IPS DF 6.9 (cell line): Measurements from ENCODE around the gene SNRPB2.

Source experiments
- DNase-seq: peaks from one replicate; pipeline ENCODE4 v3.0.0-alpha.2; 2013; ENCODE audit warnings: low read depth, low spot score
- H3K27ac ChIP-seq: one replicate; pipeline ENCODE4 v1.5.1; 2013; ENCODE audit warnings: low read length, control low read depth
- H3K27me3 ChIP-seq: 2 replicates; pipeline ENCODE4 v1.6.1; 2013; ENCODE audit warnings: mild to moderate bottlenecking, low read length; ENCODE audit not compliant: control insufficient read depth, insufficient read depth
- H3K36me3 ChIP-seq: 2 replicates; pipeline ENCODE4 v1.6.1; 2013; ENCODE audit warnings: low read length; ENCODE audit not compliant: control insufficient read depth, insufficient read depth
- H3K4me1 ChIP-seq: 2 replicates; pipeline ENCODE4 v1.6.1; 2013; ENCODE audit warnings: low read length; ENCODE audit not compliant: control insufficient read depth, insufficient read depth
- H3K4me3 ChIP-seq: 2 replicates; pipeline ENCODE4 v1.5.1; 2013; ENCODE audit warnings: mild to moderate bottlenecking, low read length
- H3K9me3 ChIP-seq: 2 replicates; pipeline ENCODE4 v1.6.1; 2013; ENCODE audit warnings: low read length, inconsistent platforms; ENCODE audit not compliant: control insufficient read depth, insufficient read depth
- WGBS: extraction: QIAGEN DNeasy Blood & Tissue Kit; methylation state at CpG from one replicate; pipeline ENCODE4 v1.1.7; 2013; ENCODE audit warnings: mixed read lengths, missing lambda C conversion rate; ENCODE audit not compliant: insufficient read length, insufficient coverage; 5-methylcytosine and 5-hydroxymethylcytosine counted together

The SNRPB2 gene

DNA sequence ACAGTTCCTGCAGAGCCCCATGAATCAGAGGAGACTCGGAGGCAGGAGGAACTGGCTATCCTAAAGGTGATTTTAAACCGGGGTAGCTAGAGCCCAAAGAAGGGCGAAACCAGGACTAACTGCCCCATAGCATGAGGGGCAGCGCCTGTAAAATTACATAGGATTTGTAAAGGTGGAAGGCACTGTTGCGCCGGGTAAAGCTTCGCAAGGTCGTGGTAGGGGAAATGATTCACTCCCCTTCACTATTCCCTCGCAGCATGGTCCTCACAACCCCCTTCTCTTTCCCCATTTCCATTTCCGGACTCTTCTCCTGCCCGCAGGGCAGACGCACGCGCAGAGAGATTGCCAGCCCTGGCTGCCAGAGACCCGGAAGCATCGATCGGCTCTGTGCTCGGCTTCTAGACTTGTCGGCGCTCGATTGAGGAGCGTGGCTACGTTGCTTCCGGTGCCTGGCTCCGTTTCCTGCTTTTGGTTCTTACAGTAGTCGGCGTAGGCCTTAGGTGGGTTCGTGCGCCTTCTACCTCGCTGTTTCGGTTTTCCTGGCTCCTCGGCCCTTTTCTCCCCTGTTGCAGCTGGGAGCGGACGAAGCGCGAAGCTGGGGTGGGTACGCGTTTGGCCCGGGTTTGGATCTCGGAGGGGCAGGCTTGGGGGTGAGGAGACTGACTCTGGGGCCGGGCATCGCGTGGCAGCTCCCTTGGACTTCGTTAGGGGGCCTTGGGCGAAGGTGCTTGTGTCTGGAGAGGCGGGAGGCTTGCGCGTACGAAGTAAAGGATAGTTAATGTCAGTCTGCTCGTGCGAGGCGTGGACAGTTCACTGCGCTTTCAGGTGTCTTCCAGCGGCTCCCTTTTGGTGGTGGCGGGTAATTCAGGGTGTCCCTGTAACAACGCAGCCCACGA, at the start of gene SNRPB2:
Gene SNRPB2 (plus strand): TSS at position 462 of the 896 bp plus-strand sequence. CDS start 1,677 bp downstream, outside the sequence.
- Histone ChIP-seq H3K9me3 (no peaks in the 10 kb centered on the region), H3K27ac (no peak within 1 kb of the TSS), H3K4me1 (no peaks in the 10 kb centered on the region; the same call in 1 of the 2 replicates), H3K4me3 (peak within 1 kb of the TSS; percentile 98), H3K36me3 (peaks cover 4% of the 10 kb centered on the region; the same call in 1 of the 2 replicates), H3K27me3 (no peaks in the 10 kb centered on the region)
- peak; percentile 83 for DNase-seq
- WGBS: no CpG with 5 or more reads among the region's 57 CpGs

DNA sequence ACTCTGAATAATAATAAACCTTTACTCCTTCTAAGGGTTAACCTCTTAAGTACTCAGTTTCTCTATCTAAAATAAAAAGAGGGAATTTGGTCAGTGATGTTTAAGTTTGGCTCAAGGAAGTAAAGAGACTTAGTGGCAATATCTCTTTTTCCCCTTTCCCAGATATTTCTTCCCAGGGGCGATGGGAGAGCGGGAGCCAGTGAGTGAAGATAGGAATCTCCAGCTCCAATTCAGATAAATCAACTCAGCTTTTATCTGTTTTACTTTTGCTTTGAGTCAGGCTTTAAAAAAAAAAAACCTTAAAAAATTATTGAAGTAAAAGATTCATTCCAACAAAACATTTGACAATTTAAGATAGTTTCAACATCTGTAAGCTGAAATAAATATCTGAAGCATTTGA, 45.4 kb upstream of the SNRPB2 start:
- Histone ChIP-seq H3K9me3 (no peaks in the 10 kb centered on the region), H3K36me3 (no peaks in the 10 kb centered on the region), H3K4me1 (no peaks in the 10 kb centered on the region), H3K4me3 (no peak overlapping the region), H3K27ac (no peak overlapping the region), H3K27me3 (no peaks in the 10 kb centered on the region)
- WGBS: no CpG with 5 or more reads among the region's 2 CpGs
- DNase-seq: no peak

DNA sequence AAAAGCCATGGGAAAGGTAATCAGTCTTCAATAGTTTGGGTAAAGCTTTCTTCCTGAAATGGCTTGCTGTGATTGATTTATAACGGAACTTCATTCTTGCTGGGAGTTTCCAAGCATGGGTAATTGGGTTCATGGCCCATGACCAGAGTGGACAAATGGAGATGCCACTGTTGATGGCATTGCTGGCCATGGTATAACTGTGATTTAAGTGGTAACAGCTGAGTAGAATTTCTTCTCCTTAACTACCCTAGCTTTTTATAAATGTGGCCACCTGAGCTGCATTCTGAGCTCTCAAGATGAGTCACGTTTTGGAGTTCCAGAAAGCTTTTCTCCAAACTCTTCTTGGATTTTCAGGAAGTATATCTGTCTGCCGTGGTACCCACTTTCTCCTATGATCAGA, 39.9 kb upstream of the SNRPB2 start:
- no peaks in the 10 kb centered on the region for H3K27me3 ChIP-seq
- H3K4me1 ChIP-seq: no peaks in the 10 kb centered on the region
- no peak overlapping the region for H3K4me3 ChIP-seq
- H3K27ac ChIP-seq: no peak overlapping the region
- no CpG with 5 or more reads among the region's 3 CpGs for WGBS
- H3K9me3 ChIP-seq: no peaks in the 10 kb centered on the region
- no peak for DNase-seq
- H3K36me3 ChIP-seq: no peaks in the 10 kb centered on the region

DNA sequence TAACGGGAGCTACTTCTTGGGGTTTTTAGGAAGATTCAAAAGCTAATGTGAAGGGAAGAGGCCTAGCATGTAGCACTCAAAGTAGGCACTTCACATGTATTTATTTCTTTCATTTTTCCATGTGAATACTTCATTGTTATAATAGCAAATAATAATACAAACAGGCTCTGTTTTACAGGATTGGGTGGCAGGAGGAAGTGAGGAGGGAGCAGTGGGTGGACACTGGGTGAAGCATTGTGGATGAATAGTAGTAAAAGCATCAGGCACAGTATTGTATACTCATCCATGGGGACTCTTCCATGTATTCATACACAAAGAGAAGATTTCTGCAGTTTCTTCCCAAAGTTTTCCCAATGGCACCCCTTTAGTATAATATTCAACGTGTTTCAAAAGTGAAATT, 38.4 kb upstream of the SNRPB2 start:
- no peaks in the 10 kb centered on the region for H3K4me1 ChIP-seq
- WGBS: no CpG with 5 or more reads among the region's 2 CpGs
- H3K9me3 ChIP-seq: no peaks in the 10 kb centered on the region
- H3K4me3 ChIP-seq: no peak overlapping the region
- DNase-seq: no peak
- no peaks in the 10 kb centered on the region for H3K36me3 ChIP-seq
- no peak overlapping the region for H3K27ac ChIP-seq
- no peaks in the 10 kb centered on the region for H3K27me3 ChIP-seq

DNA sequence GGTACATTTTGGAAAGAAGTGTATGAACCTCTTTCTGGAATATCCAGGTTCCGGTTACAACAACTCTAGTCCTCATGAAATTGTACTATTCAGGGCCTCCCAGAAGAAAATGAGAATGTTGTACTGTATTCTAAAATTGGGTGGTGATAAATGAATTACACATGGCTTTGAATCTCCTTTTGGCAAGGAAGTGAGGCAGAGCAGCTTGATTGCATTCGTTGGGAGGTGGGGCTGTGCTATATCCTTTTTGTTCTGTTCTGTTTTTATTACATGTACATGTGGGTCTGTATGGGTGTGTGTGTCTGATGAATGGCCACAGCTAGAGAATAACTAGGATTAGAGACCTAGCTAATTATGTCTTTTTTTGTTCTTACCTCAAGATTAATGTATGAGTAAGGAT, 37.8 kb upstream of the SNRPB2 start:
- H3K4me3 ChIP-seq: no peak overlapping the region
- no peaks in the 10 kb centered on the region; the same call in 1 of the 2 replicates for H3K4me1 ChIP-seq
- no peaks in the 10 kb centered on the region for H3K9me3 ChIP-seq
- no peak overlapping the region for H3K27ac ChIP-seq
- no peaks in the 10 kb centered on the region for H3K36me3 ChIP-seq
- no CpG with 5 or more reads among the region's 2 CpGs for WGBS
- no peaks in the 10 kb centered on the region for H3K27me3 ChIP-seq
- DNase-seq: no peak

DNA sequence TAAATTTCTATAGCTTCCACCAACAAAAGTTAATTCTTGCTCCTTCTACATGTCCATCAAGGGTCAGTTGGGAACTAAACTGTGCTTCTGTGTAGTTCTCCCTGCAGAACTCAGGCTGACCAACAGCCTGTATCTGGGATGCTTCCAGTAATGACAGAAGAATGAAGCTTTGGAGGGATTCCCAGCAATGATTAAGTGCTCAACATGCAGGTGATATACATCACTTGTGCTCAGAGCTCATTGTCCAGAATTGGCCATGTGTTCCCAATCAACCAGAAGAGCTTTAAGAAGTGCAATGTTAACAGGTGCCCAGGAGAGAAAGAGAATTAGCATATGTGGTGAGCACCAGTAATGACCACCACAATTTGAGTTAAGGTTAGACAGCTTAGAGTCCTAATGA, 37.4 kb upstream of the SNRPB2 start:
- H3K36me3 ChIP-seq: no peaks in the 10 kb centered on the region
- no peak overlapping the region for H3K27ac ChIP-seq
- DNase-seq: no peak
- no peaks in the 10 kb centered on the region for H3K9me3 ChIP-seq
- no peak overlapping the region for H3K4me3 ChIP-seq
- no peaks in the 10 kb centered on the region; the same call in 1 of the 2 replicates for H3K4me1 ChIP-seq
- no peaks in the 10 kb centered on the region for H3K27me3 ChIP-seq

DNA sequence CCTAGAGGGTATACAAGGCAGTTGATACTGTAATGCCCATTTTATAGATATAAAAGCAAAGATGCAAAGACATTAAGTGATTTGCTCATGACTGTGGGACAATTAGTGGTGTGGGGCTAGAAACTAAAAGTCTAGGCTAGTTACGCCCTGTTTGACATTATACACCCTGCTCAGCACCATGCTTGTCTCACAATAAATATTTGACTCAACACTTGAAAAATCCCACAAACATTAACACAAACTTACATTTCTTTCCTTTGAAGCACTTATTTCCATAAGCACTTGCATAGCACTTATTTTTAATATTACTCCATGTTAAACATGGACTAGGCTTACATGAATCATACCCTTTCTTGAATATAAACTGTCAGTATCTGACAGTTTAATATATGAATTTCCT, 36.5 kb upstream of the SNRPB2 start:
- Histone ChIP-seq H3K27me3 (no peaks in the 10 kb centered on the region), H3K36me3 (no peaks in the 10 kb centered on the region), H3K4me3 (no peak overlapping the region), H3K27ac (no peak overlapping the region), H3K4me1 (no peaks in the 10 kb centered on the region; the same call in 1 of the 2 replicates), H3K9me3 (no peaks in the 10 kb centered on the region)
- WGBS: no CpG with 5 or more reads among the region's 1 CpG
- DNase-seq: no peak

DNA sequence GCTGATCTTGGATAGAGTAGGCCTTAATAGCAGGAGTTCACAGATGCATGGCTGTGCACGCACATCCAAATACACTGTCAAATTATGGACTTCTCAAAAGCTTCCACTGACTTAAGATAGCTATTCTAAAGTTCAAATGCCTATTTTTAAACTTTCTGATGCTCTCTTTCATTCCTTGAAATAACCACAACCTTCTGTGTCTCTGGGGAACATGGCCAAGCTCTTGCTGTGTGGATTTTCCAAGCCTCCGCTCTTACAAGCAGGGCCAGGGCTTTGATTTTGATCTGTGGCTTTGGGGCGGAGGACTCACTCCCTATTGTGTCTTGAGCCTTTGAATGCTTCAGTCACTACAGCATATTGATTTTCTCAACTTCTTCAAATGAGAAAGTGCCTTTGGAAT, 35.7 kb upstream of the SNRPB2 start:
- no peaks in the 10 kb centered on the region; the same call in 1 of the 2 replicates for H3K4me1 ChIP-seq
- H3K27ac ChIP-seq: no peak overlapping the region
- H3K9me3 ChIP-seq: no peaks in the 10 kb centered on the region
- H3K36me3 ChIP-seq: no peaks in the 10 kb centered on the region
- WGBS: no CpG with 5 or more reads among the region's 3 CpGs
- no peak for DNase-seq
- no peak overlapping the region for H3K4me3 ChIP-seq
- H3K27me3 ChIP-seq: no peaks in the 10 kb centered on the region

DNA sequence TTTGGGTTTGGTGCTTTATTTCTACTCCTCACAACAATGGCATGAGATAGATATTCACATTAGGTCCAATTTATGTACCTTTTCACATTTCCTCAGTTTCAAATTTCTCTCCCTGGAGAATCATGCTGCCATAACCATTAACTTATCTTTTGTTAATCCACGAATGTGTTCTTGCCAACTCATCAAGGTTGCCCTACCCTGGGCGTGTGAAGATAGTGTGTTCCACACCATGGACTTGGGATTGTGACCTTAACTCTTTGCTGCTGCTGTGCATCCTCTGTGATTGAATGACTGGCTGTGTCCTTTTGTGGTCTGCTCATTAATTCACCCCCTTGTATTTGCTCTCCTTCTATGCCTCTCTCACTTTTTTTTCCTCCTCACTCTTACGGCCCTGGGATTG, 34.2 kb upstream of the SNRPB2 start:
- Histone ChIP-seq H3K4me3 (no peak overlapping the region), H3K27ac (no peak overlapping the region), H3K36me3 (no peaks in the 10 kb centered on the region), H3K9me3 (no peaks in the 10 kb centered on the region), H3K4me1 (no peaks in the 10 kb centered on the region; the same call in 1 of the 2 replicates), H3K27me3 (no peaks in the 10 kb centered on the region)
- DNase-seq: no peak
- WGBS: no CpG with 5 or more reads among the region's 3 CpGs

DNA sequence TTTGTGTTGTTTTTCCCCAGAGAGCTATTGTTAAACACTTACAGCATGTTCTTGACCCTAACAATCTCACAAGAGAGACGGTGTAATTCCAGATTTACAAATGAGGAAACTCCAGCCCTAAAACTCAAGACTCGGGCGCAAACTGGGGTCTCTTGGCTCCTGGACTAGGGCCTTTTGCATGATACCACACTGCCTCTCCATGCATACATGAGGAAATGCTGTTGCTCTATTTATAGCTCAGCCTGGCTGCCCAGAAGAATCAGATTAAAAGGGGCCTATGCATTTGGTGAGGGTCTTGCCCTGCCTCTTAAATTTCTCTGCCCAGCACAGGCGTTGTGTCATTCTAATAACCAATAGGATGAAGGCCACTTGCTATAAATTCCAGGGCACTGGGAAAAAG, 30.5 kb upstream of the SNRPB2 start:
- H3K4me3 ChIP-seq: no peak overlapping the region
- no peak overlapping the region for H3K27ac ChIP-seq
- H3K9me3 ChIP-seq: no peaks in the 10 kb centered on the region
- no CpG with 5 or more reads among the region's 4 CpGs for WGBS
- no peak for DNase-seq
- no peaks in the 10 kb centered on the region; the same call in 1 of the 2 replicates for H3K4me1 ChIP-seq
- H3K27me3 ChIP-seq: no peaks in the 10 kb centered on the region
- H3K36me3 ChIP-seq: no peaks in the 10 kb centered on the region

DNA sequence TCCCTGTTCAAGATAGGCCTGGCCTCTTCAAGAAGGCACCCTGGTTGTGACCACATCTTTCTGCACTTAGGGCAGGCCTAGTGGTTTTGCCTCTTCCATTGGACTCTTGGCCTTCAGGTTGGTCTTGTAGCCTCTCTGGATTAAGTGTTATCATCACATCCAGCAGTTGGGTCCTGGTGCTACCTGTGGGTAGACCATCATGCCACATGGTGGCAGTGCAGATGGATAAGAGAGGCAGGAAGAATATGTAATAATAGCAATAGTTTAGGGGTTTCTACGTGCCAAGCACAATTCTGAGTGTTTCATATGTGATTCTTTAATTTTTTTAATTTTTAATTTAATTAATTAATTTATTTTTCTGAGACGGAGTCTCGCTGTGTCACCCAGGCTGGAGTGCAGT, 28.5 kb upstream of the SNRPB2 start:
- no CpG with 5 or more reads among the region's 3 CpGs for WGBS

More for the DNA sequence above, 28.5 kb upstream of the SNRPB2 start:
- Histone ChIP-seq H3K27ac (no peak overlapping the region), H3K4me3 (no peak overlapping the region), H3K4me1 (no peaks in the 10 kb centered on the region; the same call in 1 of the 2 replicates), H3K27me3 (no peaks in the 10 kb centered on the region), H3K36me3 (no peaks in the 10 kb centered on the region), H3K9me3 (no peaks in the 10 kb centered on the region)
- peak; percentile 11 for DNase-seq
